ENCODE measurements around the gene EOGT.

DNA sequence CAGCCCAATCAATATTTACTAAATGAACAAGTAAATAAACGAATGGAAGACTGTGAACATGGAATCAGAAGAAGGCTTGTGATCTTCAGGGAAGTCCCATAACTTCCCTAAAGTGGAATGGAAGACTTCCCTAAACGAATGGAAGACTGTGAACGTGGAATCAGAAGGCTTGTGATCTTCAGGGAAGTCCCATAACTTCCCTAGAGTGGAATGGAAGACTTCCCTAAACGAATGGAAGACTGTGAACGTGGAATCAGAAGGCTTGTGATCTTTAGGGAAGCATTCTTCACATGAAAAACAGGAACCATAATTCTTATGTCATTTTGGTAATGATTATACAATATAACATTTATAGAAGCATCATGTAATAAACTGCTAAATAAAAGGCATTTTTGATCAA lies 38.8 kb downstream of the EOGT start:
- TF ChIP-seq, protein P1, sequence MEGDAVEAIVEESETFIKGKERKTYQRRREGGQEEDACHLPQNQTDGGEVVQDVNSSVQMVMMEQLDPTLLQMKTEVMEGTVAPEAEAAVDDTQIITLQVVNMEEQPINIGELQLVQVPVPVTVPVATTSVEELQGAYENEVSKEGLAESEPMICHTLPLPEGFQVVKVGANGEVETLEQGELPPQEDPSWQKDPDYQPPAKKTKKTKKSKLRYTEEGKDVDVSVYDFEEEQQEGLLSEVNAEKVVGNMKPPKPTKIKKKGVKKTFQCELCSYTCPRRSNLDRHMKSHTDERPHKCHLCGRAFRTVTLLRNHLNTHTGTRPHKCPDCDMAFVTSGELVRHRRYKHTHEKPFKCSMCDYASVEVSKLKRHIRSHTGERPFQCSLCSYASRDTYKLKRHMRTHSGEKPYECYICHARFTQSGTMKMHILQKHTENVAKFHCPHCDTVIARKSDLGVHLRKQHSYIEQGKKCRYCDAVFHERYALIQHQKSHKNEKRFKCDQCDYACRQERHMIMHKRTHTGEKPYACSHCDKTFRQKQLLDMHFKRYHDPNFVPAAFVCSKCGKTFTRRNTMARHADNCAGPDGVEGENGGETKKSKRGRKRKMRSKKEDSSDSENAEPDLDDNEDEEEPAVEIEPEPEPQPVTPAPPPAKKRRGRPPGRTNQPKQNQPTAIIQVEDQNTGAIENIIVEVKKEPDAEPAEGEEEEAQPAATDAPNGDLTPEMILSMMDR (conservative IDR thresholded peaks at IDR 0.05; ENCODE audit: low read depth, low read length) = no peak
- TF ChIP-seq MAZ (IDR thresholded peaks at IDR 0.05; ENCODE audit: borderline replicate concordance, low read depth, low read length) (no peak), RAD21 (IDR thresholded peaks at IDR 0.05; ENCODE audit: low read length) (no peak), RCOR1 (IDR thresholded peaks at IDR 0.05; ENCODE audit: insufficient replicate concordance, low read length) (no peak), MXI1 (IDR thresholded peaks at IDR 0.05; ENCODE audit: borderline replicate concordance, low read depth, low read length) (no peak), POLR2A (IDR thresholded peaks at IDR 0.05; ENCODE audit: low read depth, low read length) (no peak), RFX5 (IDR thresholded peaks at IDR 0.05; ENCODE audit: low read depth, low read length) (no peak), BHLHE40 (IDR thresholded peaks at IDR 0.05; ENCODE audit: low read depth, low read length) (no peak)

Measured in IMR-90 (cell line).